HepG2 (cell line): ENCODE data around the gene RTEL1. TPM values are rescaled to one million over a fixed set of nuclear protein-coding genes. Genes with fewer than 3 reads are reported as not detected.

Experiments used
- BRD4 ChIP-seq: sonication (generic); formaldehyde crosslinking; IDR thresholded peaks from 2 replicates; pipeline ENCODE4 v1.4.0; 2020; ENCODE audit warnings: missing genetic modification reagents
- ESRRA ChIP-seq: sonication (generic); formaldehyde crosslinking; IDR thresholded peaks from 2 replicates; pipeline ENCODE4 v1.5.1; 2020; ENCODE audit warnings: mild to moderate bottlenecking, low read depth, missing genetic modification reagents
- GABPA ChIP-seq, 2 experiments: IDR thresholded peaks; 2 replicates each; pipeline ENCODE4 v1.6.1; 2011 to 2016; ENCODE audit warnings: low read depth in 2 of 2, low read length in 1 of 2, missing biosample characterization in 1 of 2, missing genetic modification characterization in 1 of 2
- HCFC1 ChIP-seq: fragments of 150-350 bp; IDR thresholded peaks from 2 replicates; pipeline ENCODE4 v1.6.1; 2014; ENCODE audit warnings: low read depth, low read length
- HIVEP1 ChIP-seq: sonication (generic); formaldehyde crosslinking; IDR thresholded peaks from 2 replicates; pipeline ENCODE4 v1.4.0; 2020; ENCODE audit warnings: mild to moderate bottlenecking, missing genetic modification reagents
- KLF16 ChIP-seq, 2 experiments: sonication (generic) in 1 of 2; formaldehyde crosslinking in 1 of 2; IDR thresholded peaks; 2 replicates each; pipeline versions ENCODE4 v1.6.1 to v1.8.0; 2016 to 2023; ENCODE audit warnings: missing genetic modification reagents in 2 of 2, missing compliant biosample characterization in 1 of 2
- NRL ChIP-seq: sonication (generic); formaldehyde crosslinking; IDR thresholded peaks from 2 replicates; pipeline ENCODE4 v1.5.0; 2020; ENCODE audit warnings: missing genetic modification reagents, mild to moderate bottlenecking, moderate library complexity, borderline replicate concordance
- SOX13 ChIP-seq, 3 experiments: fragments of 450-650 bp in 1 of 3; sonication (generic) in 1 of 3; formaldehyde crosslinking in 1 of 3; IDR thresholded peaks in 2 of 3; conservative IDR thresholded peaks in 1 of 3; 2 replicates each; pipeline versions ENCODE4 v1.5.0 to v1.6.1; 2016 to 2020; ENCODE audit warnings: antibody characterized with exemption in 1 of 3, mild to moderate bottlenecking in 1 of 3, missing compliant biosample characterization in 1 of 3, missing genetic modification reagents in 1 of 3, moderate library complexity in 1 of 3
- ZNF777 ChIP-seq: sonication (generic); formaldehyde crosslinking; IDR thresholded peaks from 2 replicates; pipeline ENCODE4 v1.4.0; 2020; ENCODE audit warnings: missing genetic modification reagents
- ZSCAN25 ChIP-seq: sonication (generic); formaldehyde crosslinking; IDR thresholded peaks from 2 replicates; pipeline ENCODE4 v1.8.0; 2022; ENCODE audit warnings: mild to moderate bottlenecking, missing genetic modification reagents
- ZSCAN30 ChIP-seq: sonication (generic); formaldehyde crosslinking; IDR thresholded peaks from 2 replicates; pipeline ENCODE4 v1.5.0; 2020; ENCODE audit warnings: mild to moderate bottlenecking, missing genetic modification reagents
- polyA plus RNA-seq, 8 experiments: library from polyadenylated mRNA; depleted of rRNA in 3 of 8; stranded (reverse) in 7 of 8; unstranded in 1 of 8; fragments of >200 nt; fragmentation: Illumina TruSeq in 4 of 8; extraction: Trizol in 4 of 8; gene quantifications; 2 replicates each; pipeline versions ENCODE4 v1.2.1 to v1.2.3, GENCODE V29; 2011 to 2016; ENCODE audit warnings: low read depth in 4 of 8, missing spikeins in 1 of 8, mixed read lengths in 1 of 8; ENCODE audit not compliant: insufficient read depth in 1 of 8
- total RNA-seq, 5 experiments: library from RNA; depleted of rRNA; stranded (reverse); fragments of >200 nt; fragmentation: Illumina TruSeq; extraction: Trizol; gene quantifications; 2 replicates each; pipeline ENCODE4 v1.2.3, GENCODE V29; 2016; ENCODE audit warnings: low read depth in 1 of 5
- TF ChIP-seq, protein P1 (sequence below), 2 experiments: sonication (generic) in 1 of 2; formaldehyde crosslinking in 1 of 2; IDR thresholded peaks; 2 replicates each; pipeline versions ENCODE4 v1.4.0 to v1.6.1; 2016 to 2020; ENCODE audit warnings: borderline replicate concordance in 1 of 2, low read depth in 1 of 2, mild to moderate bottlenecking in 1 of 2, missing genetic modification reagents in 1 of 2
- TF ChIP-seq, protein P2 (sequence below): IDR thresholded peaks from 2 replicates; pipeline ENCODE4 v1.6.1; 2016; ENCODE audit warnings: low read depth, borderline replicate concordance
- TF ChIP-seq, protein P3 (sequence below): sonication (generic); formaldehyde crosslinking; IDR thresholded peaks from 2 replicates; pipeline ENCODE4 v1.5.1; 2020; ENCODE audit warnings: missing genetic modification reagents, mild to moderate bottlenecking, borderline replicate concordance
- TF ChIP-seq, protein P4 (sequence below): sonication (generic); formaldehyde crosslinking; IDR thresholded peaks from 2 replicates; pipeline ENCODE4 v1.8.1; 2023; ENCODE audit warnings: mild to moderate bottlenecking, missing genetic modification reagents
- TF ChIP-seq, protein P5 (sequence below): sonication (generic); IDR thresholded peaks from 2 replicates; pipeline ENCODE4 v1.6.1; 2016; ENCODE audit warnings: low read depth, borderline replicate concordance

The RTEL1 gene
- total and polyA plus RNA-seq, 2 of the 13 experiments (the other 11 are each of a cell fraction or from before 2014, with no cell fraction given): 21.8 to 36.4 TPM

DNA sequence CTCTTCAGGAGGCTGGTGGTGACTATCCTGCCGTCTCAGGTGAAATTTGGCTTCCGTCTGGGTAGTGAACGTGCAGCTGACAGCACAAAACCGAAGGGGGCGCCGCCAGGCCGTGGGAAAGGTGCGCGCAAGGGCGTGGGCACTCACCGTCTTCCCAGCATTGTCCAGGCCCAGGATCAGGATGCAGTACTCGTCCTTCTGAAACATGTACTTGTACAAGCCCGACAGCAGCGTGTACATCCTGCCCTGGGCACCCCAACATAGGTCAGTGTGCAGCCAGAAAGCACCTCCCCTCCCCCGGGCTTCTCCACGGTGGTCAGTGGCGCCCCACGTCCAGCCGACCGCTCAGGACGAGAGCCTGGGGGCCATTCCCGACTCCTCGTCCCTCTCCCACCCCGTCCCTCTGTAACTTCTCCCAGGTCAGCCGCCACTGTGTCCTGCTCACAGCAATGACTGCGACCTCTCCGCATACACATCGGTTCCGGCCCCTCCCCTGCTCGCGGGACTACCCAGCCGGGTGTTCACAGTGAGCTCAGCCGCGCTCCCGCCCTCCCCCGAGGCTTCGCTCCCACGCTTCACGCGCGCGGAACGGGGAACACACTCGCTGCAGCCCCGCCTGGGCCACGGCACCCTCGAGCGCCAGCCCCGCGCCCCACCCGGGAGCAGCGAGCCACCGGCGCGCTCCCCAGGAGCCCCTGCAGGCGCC, 48.9 kb downstream of the RTEL1 start (continued):
- TF ChIP-seq, protein P1, sequence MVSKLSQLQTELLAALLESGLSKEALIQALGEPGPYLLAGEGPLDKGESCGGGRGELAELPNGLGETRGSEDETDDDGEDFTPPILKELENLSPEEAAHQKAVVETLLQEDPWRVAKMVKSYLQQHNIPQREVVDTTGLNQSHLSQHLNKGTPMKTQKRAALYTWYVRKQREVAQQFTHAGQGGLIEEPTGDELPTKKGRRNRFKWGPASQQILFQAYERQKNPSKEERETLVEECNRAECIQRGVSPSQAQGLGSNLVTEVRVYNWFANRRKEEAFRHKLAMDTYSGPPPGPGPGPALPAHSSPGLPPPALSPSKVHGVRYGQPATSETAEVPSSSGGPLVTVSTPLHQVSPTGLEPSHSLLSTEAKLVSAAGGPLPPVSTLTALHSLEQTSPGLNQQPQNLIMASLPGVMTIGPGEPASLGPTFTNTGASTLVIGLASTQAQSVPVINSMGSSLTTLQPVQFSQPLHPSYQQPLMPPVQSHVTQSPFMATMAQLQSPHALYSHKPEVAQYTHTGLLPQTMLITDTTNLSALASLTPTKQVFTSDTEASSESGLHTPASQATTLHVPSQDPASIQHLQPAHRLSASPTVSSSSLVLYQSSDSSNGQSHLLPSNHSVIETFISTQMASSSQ (IDR thresholded peaks at IDR 0.05; ENCODE audit: low read depth): no peak
- TF ChIP-seq, protein P1 (CRISPR knock-in tag; IDR thresholded peaks at IDR 0.05; ENCODE audit: borderline replicate concordance): peak; percentile 26; the same call in 1 of the 2 replicates
- TF ChIP-seq SOX13 (IDR thresholded peaks at IDR 0.05): no peak
- peak in 1 of 2 experiments; percentile 37; a peak in 1 of 4 replicates for TF ChIP-seq SOX13 (CRISPR knock-in tag; conservative IDR thresholded peaks at IDR 0.05 in 1 of 2, IDR thresholded peaks at IDR 0.05 in 1 of 2)
- TF ChIP-seq, protein P2, sequence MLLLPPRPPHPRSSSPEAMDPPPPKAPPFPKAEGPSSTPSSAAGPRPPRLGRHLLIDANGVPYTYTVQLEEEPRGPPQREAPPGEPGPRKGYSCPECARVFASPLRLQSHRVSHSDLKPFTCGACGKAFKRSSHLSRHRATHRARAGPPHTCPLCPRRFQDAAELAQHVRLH (CRISPR knock-in tag): 0 out of 2 replicates have a peak, but pooled peaks have one; percentile 56
- TF ChIP-seq GABPA (IDR thresholded peaks at IDR 0.05; ENCODE audit: low read depth, low read length): no peak
- peak; percentile 63 for TF ChIP-seq GABPA (CRISPR knock-in tag; IDR thresholded peaks at IDR 0.05; ENCODE audit: low read depth)
- TF ChIP-seq HCFC1: peak; percentile 32; the same call in 1 of the 2 replicates
- TF ChIP-seq NRL (CRISPR knock-in tag): peak; percentile 19; the same call in 1 of the 2 replicates
- TF ChIP-seq, protein P3, sequence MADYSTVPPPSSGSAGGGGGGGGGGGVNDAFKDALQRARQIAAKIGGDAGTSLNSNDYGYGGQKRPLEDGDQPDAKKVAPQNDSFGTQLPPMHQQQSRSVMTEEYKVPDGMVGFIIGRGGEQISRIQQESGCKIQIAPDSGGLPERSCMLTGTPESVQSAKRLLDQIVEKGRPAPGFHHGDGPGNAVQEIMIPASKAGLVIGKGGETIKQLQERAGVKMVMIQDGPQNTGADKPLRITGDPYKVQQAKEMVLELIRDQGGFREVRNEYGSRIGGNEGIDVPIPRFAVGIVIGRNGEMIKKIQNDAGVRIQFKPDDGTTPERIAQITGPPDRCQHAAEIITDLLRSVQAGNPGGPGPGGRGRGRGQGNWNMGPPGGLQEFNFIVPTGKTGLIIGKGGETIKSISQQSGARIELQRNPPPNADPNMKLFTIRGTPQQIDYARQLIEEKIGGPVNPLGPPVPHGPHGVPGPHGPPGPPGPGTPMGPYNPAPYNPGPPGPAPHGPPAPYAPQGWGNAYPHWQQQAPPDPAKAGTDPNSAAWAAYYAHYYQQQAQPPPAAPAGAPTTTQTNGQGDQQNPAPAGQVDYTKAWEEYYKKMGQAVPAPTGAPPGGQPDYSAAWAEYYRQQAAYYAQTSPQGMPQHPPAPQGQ (CRISPR knock-in tag): 0 out of 2 replicates have a peak, but pooled peaks have one; percentile 75
- peak; percentile 25 to 78; a peak in 2 of 4 replicates for TF ChIP-seq KLF16 (CRISPR knock-in tag; IDR thresholded peaks at IDR 0.05)
- TF ChIP-seq ESRRA (CRISPR knock-in tag): no peak
- TF ChIP-seq BRD4: peak; percentile 33; the same call in 1 of the 2 replicates
- no peak for TF ChIP-seq ZSCAN30 (CRISPR knock-in tag)
- TF ChIP-seq HIVEP1 (CRISPR knock-in tag): peak; percentile 36; the same call in 1 of the 2 replicates
- no peak; the same call in none of the 2 replicates for TF ChIP-seq ZSCAN25 (CRISPR knock-in tag)
- TF ChIP-seq, protein P4, sequence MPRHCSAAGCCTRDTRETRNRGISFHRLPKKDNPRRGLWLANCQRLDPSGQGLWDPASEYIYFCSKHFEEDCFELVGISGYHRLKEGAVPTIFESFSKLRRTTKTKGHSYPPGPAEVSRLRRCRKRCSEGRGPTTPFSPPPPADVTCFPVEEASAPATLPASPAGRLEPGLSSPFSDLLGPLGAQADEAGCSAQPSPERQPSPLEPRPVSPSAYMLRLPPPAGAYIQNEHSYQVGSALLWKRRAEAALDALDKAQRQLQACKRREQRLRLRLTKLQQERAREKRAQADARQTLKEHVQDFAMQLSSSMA (CRISPR knock-in tag): peak; percentile 72; the same call in 1 of the 2 replicates
- peak; percentile 88 for TF ChIP-seq ZNF777 (CRISPR knock-in tag)
- TF ChIP-seq, protein P5, sequence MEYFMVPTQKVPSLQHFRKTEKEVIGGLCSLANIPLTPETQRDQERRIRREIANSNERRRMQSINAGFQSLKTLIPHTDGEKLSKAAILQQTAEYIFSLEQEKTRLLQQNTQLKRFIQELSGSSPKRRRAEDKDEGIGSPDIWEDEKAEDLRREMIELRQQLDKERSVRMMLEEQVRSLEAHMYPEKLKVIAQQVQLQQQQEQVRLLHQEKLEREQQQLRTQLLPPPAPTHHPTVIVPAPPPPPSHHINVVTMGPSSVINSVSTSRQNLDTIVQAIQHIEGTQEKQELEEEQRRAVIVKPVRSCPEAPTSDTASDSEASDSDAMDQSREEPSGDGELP: peak; percentile 76; the same call in 1 of the 2 replicates
